ENCODE measurements around the gene APOA4.

Gene APOA4

GRCh38 chr11:116775975-116776374 lies 47.1 kb downstream of the APOA4 start:
- no peak for DNase-seq (ENCODE audit: low spot score)

GRCh38 chr11:116774661-116775060 lies 48.4 kb downstream of the APOA4 start:
- DNase-seq (ENCODE audit: low spot score) = no peak

- DNase-seq (ENCODE audit: low spot score) = no peak
Observed at GRCh38 chr11:116773203-116774097, 49.7 kb downstream of the APOA4 start.

GRCh38 chr11:116772443-116773202 lies 50.5 kb downstream of the APOA4 start, which contains the start of gene BUD13:
BUD13 (minus strand) TSS chr11:116772987; CDS start chr11:116772964, 23 bp downstream.
- peak; percentile 91 for DNase-seq (ENCODE audit: low spot score)

GRCh38 chr11:116771935-116772334 lies 51.2 kb downstream of the APOA4 start:
- no peak for DNase-seq (ENCODE audit: low spot score)
